GM13976 (cell line): ENCODE results near the gene TENM4.

Experiments
- DNase-seq: peaks from one replicate; pipeline ENCODE4 v3.0.0; 2012; ENCODE audit warnings: low spot score
- in situ Hi-C: fragments of 300-500 bp; cut with MboI; formaldehyde crosslinking; loops from one replicate; pipeline ENCODE4 v1.12.0; 2022; ENCODE audit warnings: low sequenced_read_pairs, mixed read lengths, inconsistent platforms; ENCODE audit not compliant: unreplicated experiment
- TF ChIP-seq, protein P1 (sequence below): IDR thresholded peaks from 2 replicates; pipeline ENCODE4 v1.5.1; 2012; ENCODE audit warnings: borderline replicate concordance, mild to moderate bottlenecking; ENCODE audit not compliant: insufficient read depth; ENCODE audit errors: extremely low read depth, missing control alignments, control extremely low read depth

The TENM4 gene

DNA sequence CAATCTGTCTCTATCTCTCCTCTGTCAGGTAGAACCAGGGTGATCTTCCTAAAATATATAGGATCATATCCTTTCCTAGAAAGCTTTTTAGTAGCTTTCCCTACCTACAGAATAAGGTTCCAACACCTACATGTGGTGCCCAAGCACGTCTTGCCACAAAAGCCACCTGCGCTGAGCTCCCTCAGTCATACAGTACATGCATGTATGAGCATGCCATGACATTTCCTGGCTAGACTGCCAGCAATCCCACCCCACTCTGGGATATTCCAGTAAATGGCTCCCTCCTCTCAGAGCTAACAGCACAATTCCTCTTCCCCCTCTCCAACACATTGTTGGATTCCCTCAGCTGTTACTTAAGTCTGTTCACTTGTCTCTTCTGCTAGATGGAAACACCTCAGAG, 398.0 kb downstream of the TENM4 start:
- in situ Hi-C loops, result no loop called here

DNA sequence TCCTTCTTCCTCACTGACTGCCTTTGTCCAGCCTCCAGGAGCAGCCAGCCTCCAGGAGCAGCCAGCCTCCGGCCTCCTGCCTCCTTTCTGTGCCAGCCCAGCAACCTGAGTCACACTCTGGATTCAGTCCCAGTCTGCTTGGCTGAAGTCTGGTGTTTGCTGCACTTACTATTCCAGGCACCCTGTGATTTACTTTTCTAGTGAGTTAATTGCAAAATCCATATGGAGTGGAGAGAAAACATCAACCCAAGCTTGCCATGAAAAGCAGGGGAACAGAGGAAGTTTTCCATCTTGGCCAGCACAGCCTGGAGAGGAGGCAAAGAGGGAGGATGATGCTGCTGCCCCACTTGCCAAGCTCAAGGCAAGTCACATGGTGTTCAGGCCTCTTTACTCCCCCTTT, 400.5 kb downstream of the TENM4 start:
- TF ChIP-seq, protein P1, sequence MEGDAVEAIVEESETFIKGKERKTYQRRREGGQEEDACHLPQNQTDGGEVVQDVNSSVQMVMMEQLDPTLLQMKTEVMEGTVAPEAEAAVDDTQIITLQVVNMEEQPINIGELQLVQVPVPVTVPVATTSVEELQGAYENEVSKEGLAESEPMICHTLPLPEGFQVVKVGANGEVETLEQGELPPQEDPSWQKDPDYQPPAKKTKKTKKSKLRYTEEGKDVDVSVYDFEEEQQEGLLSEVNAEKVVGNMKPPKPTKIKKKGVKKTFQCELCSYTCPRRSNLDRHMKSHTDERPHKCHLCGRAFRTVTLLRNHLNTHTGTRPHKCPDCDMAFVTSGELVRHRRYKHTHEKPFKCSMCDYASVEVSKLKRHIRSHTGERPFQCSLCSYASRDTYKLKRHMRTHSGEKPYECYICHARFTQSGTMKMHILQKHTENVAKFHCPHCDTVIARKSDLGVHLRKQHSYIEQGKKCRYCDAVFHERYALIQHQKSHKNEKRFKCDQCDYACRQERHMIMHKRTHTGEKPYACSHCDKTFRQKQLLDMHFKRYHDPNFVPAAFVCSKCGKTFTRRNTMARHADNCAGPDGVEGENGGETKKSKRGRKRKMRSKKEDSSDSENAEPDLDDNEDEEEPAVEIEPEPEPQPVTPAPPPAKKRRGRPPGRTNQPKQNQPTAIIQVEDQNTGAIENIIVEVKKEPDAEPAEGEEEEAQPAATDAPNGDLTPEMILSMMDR, result no peak
- no peak for DNase-seq
- in situ Hi-C loops, result no loop called here

More for the DNA sequence above, 398.0 kb downstream of the TENM4 start:
- TF ChIP-seq, protein P1, result no peak
- DNase-seq, result no peak

DNA sequence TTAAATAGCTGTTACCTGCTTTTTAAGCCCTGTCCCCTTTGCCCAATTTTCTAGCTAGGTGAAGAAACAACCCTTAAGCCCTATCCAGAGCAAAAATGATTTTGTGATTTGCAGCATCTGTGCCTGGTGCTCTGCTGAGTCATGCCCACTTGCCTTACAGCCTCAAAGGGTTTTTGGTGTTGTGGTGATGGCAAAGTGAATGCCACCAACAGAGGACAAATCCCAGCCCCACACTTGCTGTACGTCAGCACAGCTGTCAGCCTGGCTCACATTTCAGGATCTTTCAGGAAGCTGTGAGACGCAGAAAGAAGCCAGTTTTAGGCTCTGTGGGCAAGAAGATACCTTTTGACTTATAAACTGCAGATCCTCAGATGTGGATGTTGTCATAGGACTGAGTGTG, 401.7 kb downstream of the TENM4 start:
- in situ Hi-C loops, result no loop called here
- TF ChIP-seq, protein P1, result no peak
- DNase-seq, result no peak

DNA sequence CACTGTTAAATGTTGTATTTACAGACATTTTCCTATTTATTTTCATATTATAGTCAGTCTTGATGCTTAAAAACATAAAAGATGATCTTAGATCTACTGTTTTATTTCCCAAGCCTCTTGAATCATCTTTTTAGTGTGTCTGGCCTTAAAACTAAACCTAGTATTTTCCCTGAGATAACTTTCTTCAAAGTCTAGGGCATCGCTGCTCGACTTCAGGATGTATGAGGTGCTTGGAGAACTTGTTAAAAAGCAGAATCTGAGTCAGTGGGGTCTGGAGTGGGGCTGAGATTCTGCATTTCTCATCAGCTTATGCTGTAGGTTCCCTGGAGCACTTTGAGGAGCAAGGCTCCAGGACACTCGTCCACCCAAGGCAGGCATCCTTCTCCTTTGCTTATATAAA, 404.9 kb downstream of the TENM4 start:
- DNase-seq, result no peak
- in situ Hi-C loops, result no loop called here
- TF ChIP-seq, protein P1, result no peak

DNA sequence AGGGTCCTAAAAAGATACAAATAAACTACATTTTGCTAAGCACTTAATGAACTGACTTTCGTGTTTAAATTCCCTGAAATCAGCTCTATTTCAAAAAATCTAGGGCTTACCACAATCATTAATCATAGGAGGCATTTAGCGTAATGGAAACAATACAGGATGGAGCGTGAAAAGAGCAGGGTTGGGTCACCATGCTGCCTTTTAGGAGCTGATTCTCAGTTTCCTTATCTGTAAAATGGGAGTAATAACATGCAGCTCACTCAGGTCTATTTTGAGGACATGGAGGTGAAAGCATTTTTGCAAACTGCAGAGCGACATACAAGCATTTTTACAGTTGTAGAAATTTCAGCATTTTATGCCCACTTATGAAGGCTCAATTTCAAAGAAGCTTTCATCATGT, 407.0 kb downstream of the TENM4 start:
- in situ Hi-C loops, result no loop called here
- TF ChIP-seq, protein P1, result no peak
- DNase-seq, result no peak

DNA sequence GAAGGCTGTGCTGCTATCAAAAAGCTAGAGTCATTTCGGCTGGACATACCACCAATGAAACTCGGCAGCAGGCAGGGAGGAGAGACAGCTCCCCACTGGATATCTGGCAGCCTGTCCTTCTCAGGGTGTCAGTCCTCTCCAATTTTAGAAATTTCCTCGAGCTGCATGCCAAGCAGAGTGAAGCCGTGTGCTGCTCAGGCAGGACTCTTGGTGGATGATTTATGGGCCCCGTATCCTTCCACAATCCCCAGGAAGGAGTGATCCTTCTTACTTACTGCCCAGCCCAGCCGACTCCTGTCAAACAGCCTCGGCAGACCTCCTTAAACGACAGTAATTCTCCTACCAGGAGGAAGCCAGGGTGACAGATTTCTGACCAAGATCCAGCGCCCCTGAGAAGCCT, 410.4 kb downstream of the TENM4 start:
- DNase-seq, result no peak
- in situ Hi-C loops, result no loop called here
- TF ChIP-seq, protein P1, result no peak

DNA sequence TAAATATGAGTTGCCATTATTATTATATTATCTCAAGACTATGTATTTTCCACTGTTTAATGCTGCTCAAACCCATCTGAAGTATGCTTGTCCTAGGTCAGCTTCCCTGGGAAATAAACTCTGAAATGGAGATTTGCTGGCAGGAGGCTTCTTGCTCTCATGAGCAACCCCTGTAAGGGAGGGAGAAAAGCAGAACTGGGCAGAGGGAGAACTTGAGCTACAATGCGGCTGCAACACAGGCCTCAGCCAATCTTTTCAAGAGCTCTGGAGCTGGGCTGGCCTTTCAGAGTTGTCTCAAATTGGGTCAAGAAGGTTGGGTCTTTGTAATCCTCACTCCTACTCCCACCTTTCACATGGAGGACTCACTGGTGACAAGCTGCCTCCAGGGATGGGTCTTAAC, 412.6 kb downstream of the TENM4 start:
- no peak for DNase-seq
- TF ChIP-seq, protein P1, result no peak
- in situ Hi-C loops, result no loop called here
